NCI-H2081 (cell line): ENCODE results near the gene LRRK1.
A peak's percentile ranks its signal among the peaks of the same experiment; 100 is the strongest.
"Not testable (repeated sequence)": the region's sequence is repeated elsewhere in the genome, so short reads cannot be mapped to it uniquely, and the experiment has no call there.

Experiments used
- DNase-seq, 2 experiments: peaks; one replicate each; lab custom pipeline; 2025; lab: John Stamatoyannopoulos, UW

The LRRK1 gene

GRCh38 chr15:101070502-101071273, 151.5 kb downstream of the LRRK1 start:
- DNase-seq = peak in 1 of 2 experiments; percentile 14

- DNase-seq = no peak
Measured at GRCh38 chr15:101071651-101072050, 152.5 kb downstream of the LRRK1 start.

GRCh38 chr15:101072235-101072634, 153.1 kb downstream of the LRRK1 start:
- DNase-seq = not testable (repeated sequence)

- DNase-seq = not testable (repeated sequence)
Measured at GRCh38 chr15:101077806-101078668, 158.9 kb downstream of the LRRK1 start.

GRCh38 chr15:101078669-101079323, 159.6 kb downstream of the LRRK1 start:
- no peak for DNase-seq

GRCh38 chr15:101081900-101082299, 162.7 kb downstream of the LRRK1 start:
- no peak for DNase-seq

- DNase-seq = no peak
Measured at GRCh38 chr15:101083336-101084045, 164.3 kb downstream of the LRRK1 start.

GRCh38 chr15:101084801-101085200, 165.6 kb downstream of the LRRK1 start:
- no peak for DNase-seq

- DNase-seq = no peak
Measured at GRCh38 chr15:101085311-101085700, 166.1 kb downstream of the LRRK1 start.

- no peak for DNase-seq
Measured at GRCh38 chr15:101086394-101087171, 167.4 kb downstream of the LRRK1 start.

- DNase-seq = no peak
Measured at GRCh38 chr15:101087172-101087769, 168.1 kb downstream of the LRRK1 start.

GRCh38 chr15:101088271-101088670, 169.1 kb downstream of the LRRK1 start:
- no peak for DNase-seq

GRCh38 chr15:101088788-101089578, 169.8 kb downstream of the LRRK1 start:
- DNase-seq = peak; percentile 39 to 45

- no peak for DNase-seq
Measured at GRCh38 chr15:101089579-101090427, 170.6 kb downstream of the LRRK1 start.

GRCh38 chr15:101090428-101090790, 171.3 kb downstream of the LRRK1 start:
- no peak for DNase-seq

- DNase-seq = no peak
Measured at GRCh38 chr15:101091080-101092017, 172.2 kb downstream of the LRRK1 start.

- DNase-seq = no peak
Measured at GRCh38 chr15:101092156-101092866, 173.2 kb downstream of the LRRK1 start.
